BE2C (cell line): ENCODE results near the gene PRKAR1A. TPM values are rescaled to one million over a fixed set of nuclear protein-coding genes. Genes with fewer than 3 reads are reported as not detected.

Source experiments
- DNase-seq: peaks from one replicate; pipeline ENCODE4 v3.0.0-alpha.2; 2020
- H3K27me3 ChIP-seq: fragments of 250-450 bp; sonication (Bioruptor Pico); 2 replicates; pipeline ENCODE4 v1.5.1; 2020; ENCODE audit warnings: mild to moderate bottlenecking
- H3K36me3 ChIP-seq: fragments of 250-450 bp; sonication (Bioruptor Pico); 2 replicates; pipeline ENCODE4 v1.5.1; 2020; ENCODE audit warnings: mild to moderate bottlenecking
- H3K4me1 ChIP-seq: fragments of 250-450 bp; sonication (Bioruptor Pico); 2 replicates; pipeline ENCODE4 v1.5.1; 2020
- H3K4me3 ChIP-seq: 2 replicates; pipeline ENCODE4 v1.5.1; 2011; ENCODE audit warnings: low read depth, low read length
- H3K9me3 ChIP-seq: fragments of 250-450 bp; sonication (Bioruptor Pico); 2 replicates; pipeline ENCODE4 v1.5.1; 2020
- polyA plus RNA-seq: library from polyadenylated mRNA; unstranded; fragments of >200 nt; gene quantifications from one replicate; pipeline ENCODE4 v1.2.1, GENCODE V29; 2012; ENCODE audit warnings: low read depth, missing spikeins; ENCODE audit not compliant: insufficient read length, insufficient read depth
- TF ChIP-seq, protein P1 (sequence below): IDR thresholded peaks from 2 replicates; pipeline ENCODE4 v1.5.1; 2012; ENCODE audit warnings: mild to moderate bottlenecking, low read depth, low read length

The PRKAR1A gene
- polyA plus RNA-seq = 130 TPM

DNA sequence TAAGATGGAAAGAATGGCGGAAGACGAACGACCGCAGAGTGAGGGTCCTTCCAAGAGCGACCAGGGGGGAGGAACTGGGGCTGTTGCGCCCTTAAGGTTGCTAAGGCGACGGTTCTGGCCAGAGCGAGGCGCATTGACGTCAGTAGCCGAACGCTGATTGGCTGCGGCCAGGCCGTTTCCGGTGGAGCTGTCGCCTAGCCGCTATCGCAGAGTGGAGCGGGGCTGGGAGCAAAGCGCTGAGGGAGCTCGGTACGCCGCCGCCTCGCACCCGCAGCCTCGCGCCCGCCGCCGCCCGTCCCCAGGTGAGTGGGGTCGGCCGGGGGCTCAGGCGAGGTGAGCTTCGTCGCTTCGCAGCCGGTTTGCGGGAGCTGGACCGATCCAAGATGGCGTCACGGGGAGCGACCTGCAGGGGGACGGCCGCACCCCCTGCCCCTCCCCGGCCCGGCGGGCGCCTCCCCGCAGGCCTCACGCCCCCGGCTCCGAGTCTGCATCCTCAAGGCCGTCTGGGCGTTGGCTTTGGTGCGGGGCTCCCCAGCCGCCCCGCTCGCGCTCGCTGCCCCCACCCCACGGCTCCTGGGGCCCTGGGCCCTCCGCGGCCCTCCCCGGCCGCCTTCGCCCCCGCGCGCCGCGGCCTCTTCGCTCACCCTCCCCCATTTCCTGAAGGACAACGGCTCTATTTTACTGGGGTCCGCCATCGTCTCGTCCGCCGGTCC lies at the start of gene PRKAR1A:
TSS of gene PRKAR1A (plus strand) at position 184 of the 713 bp plus-strand sequence. CDS start 2,970 bp downstream, outside the sequence.
- no peaks in the 10 kb centered on the region for H3K9me3 ChIP-seq
- TF ChIP-seq, protein P1, sequence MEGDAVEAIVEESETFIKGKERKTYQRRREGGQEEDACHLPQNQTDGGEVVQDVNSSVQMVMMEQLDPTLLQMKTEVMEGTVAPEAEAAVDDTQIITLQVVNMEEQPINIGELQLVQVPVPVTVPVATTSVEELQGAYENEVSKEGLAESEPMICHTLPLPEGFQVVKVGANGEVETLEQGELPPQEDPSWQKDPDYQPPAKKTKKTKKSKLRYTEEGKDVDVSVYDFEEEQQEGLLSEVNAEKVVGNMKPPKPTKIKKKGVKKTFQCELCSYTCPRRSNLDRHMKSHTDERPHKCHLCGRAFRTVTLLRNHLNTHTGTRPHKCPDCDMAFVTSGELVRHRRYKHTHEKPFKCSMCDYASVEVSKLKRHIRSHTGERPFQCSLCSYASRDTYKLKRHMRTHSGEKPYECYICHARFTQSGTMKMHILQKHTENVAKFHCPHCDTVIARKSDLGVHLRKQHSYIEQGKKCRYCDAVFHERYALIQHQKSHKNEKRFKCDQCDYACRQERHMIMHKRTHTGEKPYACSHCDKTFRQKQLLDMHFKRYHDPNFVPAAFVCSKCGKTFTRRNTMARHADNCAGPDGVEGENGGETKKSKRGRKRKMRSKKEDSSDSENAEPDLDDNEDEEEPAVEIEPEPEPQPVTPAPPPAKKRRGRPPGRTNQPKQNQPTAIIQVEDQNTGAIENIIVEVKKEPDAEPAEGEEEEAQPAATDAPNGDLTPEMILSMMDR = no peak

DNA sequence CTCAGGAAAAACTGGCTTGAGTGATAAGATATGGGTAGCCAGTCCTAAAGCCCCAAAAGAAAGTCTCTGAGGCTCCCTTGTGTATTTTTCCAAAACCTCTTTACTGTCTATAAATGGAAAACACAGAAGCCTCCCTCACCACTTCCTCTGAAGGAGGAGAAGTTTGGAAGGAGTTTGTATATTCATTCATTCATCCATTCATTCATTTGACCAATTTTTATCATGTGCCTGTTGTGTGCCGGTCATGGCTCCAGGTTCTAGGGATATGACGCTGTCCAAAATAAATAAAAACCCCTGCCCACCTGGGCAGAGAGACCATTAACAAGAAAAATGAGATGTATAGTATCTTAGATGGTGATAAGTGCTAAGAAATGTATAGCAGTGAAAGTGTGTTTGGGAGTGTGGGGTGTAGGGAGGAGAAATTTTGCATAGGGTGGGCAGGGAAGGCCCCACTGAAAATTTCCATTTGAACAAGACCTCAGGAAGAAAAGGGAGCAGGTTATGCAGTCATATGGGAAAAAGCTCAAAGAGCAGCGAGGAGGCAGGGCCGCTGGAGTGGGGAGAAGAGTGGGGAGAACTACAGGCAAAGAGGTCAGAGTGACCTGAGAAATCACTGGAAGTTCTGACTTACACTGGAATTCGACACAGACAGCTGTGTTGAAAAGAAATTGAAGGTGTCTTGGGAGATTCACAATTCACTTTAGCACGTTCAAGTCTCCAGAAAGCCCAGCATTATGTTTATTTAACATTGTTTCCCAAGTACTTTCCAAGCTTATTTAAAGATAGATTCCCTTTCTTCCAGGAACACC lies 48.8 kb upstream of the PRKAR1A start:
- TF ChIP-seq, protein P1 = no peak
- Histone ChIP-seq H3K36me3 (no peaks in the 10 kb centered on the region), H3K27me3 (no peaks in the 10 kb centered on the region), H3K4me3 (no peak overlapping the region), H3K9me3 (no peaks in the 10 kb centered on the region), H3K4me1 (peaks cover 15% of the 10 kb centered on the region)
- DNase-seq = no peak

More for the DNA sequence above, at the start of gene PRKAR1A:
- peaks cover 17% of the 10 kb centered on the region for H3K36me3 ChIP-seq
- peak; percentile 95 for DNase-seq
- H3K27me3 ChIP-seq = no peaks in the 10 kb centered on the region
- peak within 1 kb of the TSS; percentile 94 for H3K4me3 ChIP-seq
- H3K4me1 ChIP-seq = peaks cover 4% of the 10 kb centered on the region; the same call in 1 of the 2 replicates

DNA sequence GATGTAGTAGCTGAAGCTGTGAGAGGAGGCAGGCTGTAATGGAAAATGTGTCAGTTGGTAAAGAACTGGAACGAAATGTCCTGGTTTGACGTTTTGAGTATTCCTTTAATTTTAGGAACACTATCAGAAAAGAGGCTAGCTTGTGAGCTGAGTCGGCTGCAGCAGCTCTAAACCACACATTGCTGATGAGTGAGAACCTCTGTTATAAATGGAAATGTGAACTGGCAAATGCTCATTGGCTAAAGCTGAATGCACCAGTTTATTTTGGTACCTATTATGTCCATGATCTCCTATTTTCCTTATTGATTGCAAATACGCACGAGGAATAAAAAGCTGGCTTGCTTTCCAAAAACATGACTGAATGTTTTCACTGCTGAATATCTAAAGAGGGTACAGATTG lies 43.9 kb upstream of the PRKAR1A start:
- no peaks in the 10 kb centered on the region for H3K36me3 ChIP-seq
- DNase-seq = no peak

DNA sequence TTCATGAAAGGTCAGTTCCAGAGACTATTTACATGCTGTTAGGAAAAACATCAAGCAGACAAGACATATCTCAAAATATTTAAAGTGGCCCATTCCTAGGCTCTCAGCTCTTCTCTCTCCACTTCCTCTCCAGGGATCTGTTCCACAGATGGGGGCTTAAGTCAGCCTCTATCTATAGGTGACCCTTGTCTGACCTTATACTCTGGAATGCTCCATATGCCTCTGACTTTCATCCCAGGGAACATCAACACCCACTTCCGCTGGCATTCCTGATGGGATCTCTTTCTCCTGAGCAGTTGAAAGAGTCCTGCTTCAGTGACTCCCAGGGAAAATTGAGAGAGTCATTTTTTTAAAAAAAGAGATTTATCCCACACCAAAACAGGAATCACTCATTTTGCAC lies 43.4 kb upstream of the PRKAR1A start:
- no peak for DNase-seq
- no peak overlapping the region for H3K4me3 ChIP-seq
- TF ChIP-seq, protein P1 = no peak
- H3K4me1 ChIP-seq = no peaks in the 10 kb centered on the region
- H3K27me3 ChIP-seq = no peaks in the 10 kb centered on the region
- no peaks in the 10 kb centered on the region for H3K9me3 ChIP-seq
- no peaks in the 10 kb centered on the region for H3K36me3 ChIP-seq

More for the DNA sequence above, 43.9 kb upstream of the PRKAR1A start:
- H3K4me1 ChIP-seq = no peaks in the 10 kb centered on the region
- H3K9me3 ChIP-seq = no peaks in the 10 kb centered on the region
- H3K4me3 ChIP-seq = no peak overlapping the region
- no peaks in the 10 kb centered on the region for H3K27me3 ChIP-seq
- TF ChIP-seq, protein P1 = no peak

DNA sequence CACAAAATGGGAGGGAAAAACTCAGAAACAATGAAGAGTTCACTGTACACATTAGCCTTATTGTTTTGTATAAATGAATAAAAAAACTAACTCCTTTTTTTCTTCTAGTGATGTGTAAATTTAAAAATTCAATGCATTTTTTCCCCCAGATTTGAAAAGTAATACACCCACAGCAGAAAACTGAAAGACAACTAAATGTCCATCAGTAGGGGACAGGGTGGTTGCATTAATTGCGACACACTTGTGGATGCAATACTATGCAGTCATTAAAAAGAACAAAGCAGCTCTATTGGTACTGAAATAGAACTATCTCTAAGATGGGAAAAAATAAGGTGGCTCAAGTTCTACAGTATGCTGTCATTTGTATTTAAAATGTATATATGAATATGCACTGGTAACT lies 41.3 kb upstream of the PRKAR1A start:
- TF ChIP-seq, protein P1 = no peak
- no peaks in the 10 kb centered on the region for H3K9me3 ChIP-seq
- no peak for DNase-seq
- no peaks in the 10 kb centered on the region for H3K27me3 ChIP-seq
- H3K4me1 ChIP-seq = no peaks in the 10 kb centered on the region
- no peaks in the 10 kb centered on the region for H3K36me3 ChIP-seq
- no peak overlapping the region for H3K4me3 ChIP-seq
